Measurements from ENCODE around the gene GPS1. TPM values are rescaled to one million over a fixed set of nuclear protein-coding genes. Genes with fewer than 3 reads are reported as not detected.

GPS1 gene
- total and polyA plus RNA-seq, 2 donors (not counting 1 experiment from before 2014, with no cell fraction given): 80.5 to 124 TPM

DNA sequence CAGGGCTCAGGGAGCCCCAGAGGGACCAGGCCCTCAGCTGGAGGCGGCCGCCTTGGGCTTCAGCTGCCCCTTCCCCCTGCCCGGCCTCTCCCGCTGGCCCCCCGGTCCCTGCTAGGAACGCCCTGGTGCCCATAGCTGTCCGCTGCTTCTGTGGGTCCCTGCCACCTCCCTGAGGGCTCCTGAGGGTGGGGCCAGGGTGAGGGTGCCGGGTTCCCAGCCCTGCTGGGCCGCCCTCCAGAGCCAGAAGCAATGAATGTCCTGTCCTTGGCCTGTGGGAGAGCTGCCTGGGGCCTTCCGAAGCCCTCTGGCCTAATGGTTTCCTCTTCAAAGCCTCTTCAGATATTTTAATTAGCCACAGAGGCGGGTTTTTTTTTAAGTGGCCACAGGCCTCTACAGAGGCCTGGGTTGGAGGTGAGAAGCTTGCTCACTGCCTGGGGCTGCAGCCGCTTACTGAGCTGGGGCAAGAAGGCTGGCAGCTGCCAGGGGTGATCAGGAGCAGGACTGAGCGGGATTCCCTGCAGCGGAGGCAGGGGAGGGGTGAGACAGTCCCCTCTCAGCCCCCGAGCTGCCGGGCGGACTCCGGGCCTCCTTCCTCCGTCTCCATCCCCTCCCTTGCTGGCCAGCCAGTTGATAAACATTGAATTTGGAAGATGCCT lies 38.9 kb upstream of the GPS1 start:
- peaks cover 0 to 8% of the 10 kb centered on the region in 2 experiments for H3K36me3 ChIP-seq (replicated peaks in 1 of 2; ENCODE audit: control extremely low read depth in 1 of 2, control insufficient read depth in 1 of 2, extremely low read depth in 1 of 2, insufficient read depth in 2 of 2, low read length in 1 of 2)
- H3K4me3 ChIP-seq (ENCODE audit: control extremely low read depth in 1 of 5, extremely low read depth in 1 of 5, insufficient read depth in 1 of 5, low read depth in 2 of 5, low read length in 4 of 5): no peak overlapping the region
- no peak overlapping the region for H3K4me3 Mint-ChIP-seq
- no peak overlapping the region for H3K27ac Mint-ChIP-seq
- 92% methylated on average over 12 of the region's 19 CpGs for WGBS (ENCODE audit: insufficient coverage)
- no peak overlapping the region for H2AFZ ChIP-seq (ENCODE audit: insufficient read depth, low read depth, low read length, poor library complexity, severe bottlenecking)
- H3K4me1 ChIP-seq (ENCODE audit: control insufficient read depth in 2 of 2, insufficient read depth in 2 of 2, low read length in 2 of 2): no peaks in the 10 kb centered on the region
- no peaks in the 10 kb centered on the region for H4K20me1 ChIP-seq (ENCODE audit: control insufficient read depth, insufficient read depth, low read length, poor library complexity, severe bottlenecking)
- H3K79me2 ChIP-seq (ENCODE audit: control insufficient read depth, insufficient read depth, low read length): no peaks in the 10 kb centered on the region
- no peaks in the 10 kb centered on the region for H3K9me3 ChIP-seq (ENCODE audit: control extremely low read depth in 1 of 3, control insufficient read depth in 2 of 3, insufficient read depth in 1 of 3, low read length in 2 of 3)
- ChIA-PET CTCF (no interaction called here), POLR2A (no interaction called here)
- H3K4me1 Mint-ChIP-seq: no peaks in the 10 kb centered on the region
- no peak overlapping the region for H3K4me2 ChIP-seq (replicated peaks; ENCODE audit: low read depth, low read length, poor library complexity, severe bottlenecking)
- DNase-seq (no peak), ATAC-seq (ENCODE audit: low read depth) (no peak)
- no peaks in the 10 kb centered on the region for H3K27me3 Mint-ChIP-seq
- TF ChIP-seq CTCF (IDR thresholded peaks at IDR 0.05) (no peak), EZH2 (IDR thresholded peaks at IDR 0.05; ENCODE audit: borderline replicate concordance, insufficient read depth, low read depth, low read length, poor library complexity, severe bottlenecking) (no peak)
- intact Hi-C loops (cut with micrococcal nuclease): no loop called here
- no peaks in the 10 kb centered on the region for H3K9me3 Mint-ChIP-seq (ENCODE audit: insufficient read depth)
- no peak overlapping the region for H3K27ac ChIP-seq (ENCODE audit: low read length in 2 of 2)
- no peaks in the 10 kb centered on the region for H3K27me3 ChIP-seq (replicated peaks in 1 of 4; ENCODE audit: control extremely low read depth in 1 of 4, control insufficient read depth in 3 of 4, insufficient read depth in 4 of 4, low read length in 3 of 4)
- no peak overlapping the region for H3K9ac ChIP-seq (ENCODE audit: low read length)

DNA sequence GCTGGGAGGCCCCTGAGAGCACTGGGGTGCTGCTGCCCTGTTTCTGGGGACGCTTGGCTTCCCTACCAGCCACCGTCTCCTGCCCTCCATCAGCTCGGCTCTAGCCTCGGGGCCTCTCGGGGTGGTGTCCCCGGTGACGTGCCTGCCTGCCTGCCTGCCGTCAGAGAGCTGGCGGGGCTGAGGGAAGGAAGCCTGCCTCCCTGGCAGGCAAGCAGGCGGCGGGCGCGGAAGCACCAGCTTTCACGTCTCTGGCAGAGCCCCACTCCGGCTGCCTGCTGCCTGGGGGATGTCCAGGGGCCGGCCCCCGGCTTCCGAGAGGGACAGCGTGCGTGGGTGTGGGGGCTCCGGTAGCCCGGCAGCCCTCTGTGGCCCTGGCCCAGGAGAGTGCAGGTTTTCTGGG lies 38.4 kb upstream of the GPS1 start:
- CTCF ChIA-PET: no interaction called here
- no peak overlapping the region for H3K9ac ChIP-seq (ENCODE audit: low read length)

More for the DNA sequence above, 38.4 kb upstream of the GPS1 start:
- ATAC-seq (ENCODE audit: low read depth) (no peak), DNase-seq (no peak)
- POLR2A ChIA-PET: no interaction called here
- H2AFZ ChIP-seq (ENCODE audit: insufficient read depth, low read depth, low read length, poor library complexity, severe bottlenecking): no peak overlapping the region
- no peak overlapping the region for H3K4me3 ChIP-seq (ENCODE audit: control extremely low read depth in 1 of 5, extremely low read depth in 1 of 5, insufficient read depth in 1 of 5, low read depth in 2 of 5, low read length in 4 of 5)
- intact Hi-C loops (cut with micrococcal nuclease): no loop called here
- H3K4me1 Mint-ChIP-seq: no peaks in the 10 kb centered on the region
- no peak overlapping the region for H3K27ac ChIP-seq (ENCODE audit: low read length in 2 of 2)
- H3K9me3 ChIP-seq (ENCODE audit: control extremely low read depth in 1 of 3, control insufficient read depth in 2 of 3, insufficient read depth in 1 of 3, low read length in 2 of 3): no peaks in the 10 kb centered on the region
- no peaks in the 10 kb centered on the region for H3K27me3 Mint-ChIP-seq
- H3K27ac Mint-ChIP-seq: no peak overlapping the region
- H3K4me2 ChIP-seq (replicated peaks; ENCODE audit: low read depth, low read length, poor library complexity, severe bottlenecking): no peak overlapping the region
- no peaks in the 10 kb centered on the region for H3K4me1 ChIP-seq (ENCODE audit: control insufficient read depth in 2 of 2, insufficient read depth in 2 of 2, low read length in 2 of 2)
- 59% methylated on average over 21 of the region's 22 CpGs for WGBS (ENCODE audit: insufficient coverage)
- TF ChIP-seq EZH2 (IDR thresholded peaks at IDR 0.05; ENCODE audit: borderline replicate concordance, insufficient read depth, low read depth, low read length, poor library complexity, severe bottlenecking) (no peak), CTCF (IDR thresholded peaks at IDR 0.05) (no peak)
- H4K20me1 ChIP-seq (ENCODE audit: control insufficient read depth, insufficient read depth, low read length, poor library complexity, severe bottlenecking): no peaks in the 10 kb centered on the region
- peaks cover 0 to 9% of the 10 kb centered on the region in 2 experiments for H3K36me3 ChIP-seq (replicated peaks in 1 of 2; ENCODE audit: control extremely low read depth in 1 of 2, control insufficient read depth in 1 of 2, extremely low read depth in 1 of 2, insufficient read depth in 2 of 2, low read length in 1 of 2)
- H3K79me2 ChIP-seq (ENCODE audit: control insufficient read depth, insufficient read depth, low read length): no peaks in the 10 kb centered on the region
- H3K9me3 Mint-ChIP-seq (ENCODE audit: insufficient read depth): no peaks in the 10 kb centered on the region
- no peaks in the 10 kb centered on the region for H3K27me3 ChIP-seq (replicated peaks in 1 of 4; ENCODE audit: control extremely low read depth in 1 of 4, control insufficient read depth in 3 of 4, insufficient read depth in 4 of 4, low read length in 3 of 4)
- no peak overlapping the region for H3K4me3 Mint-ChIP-seq
